Thymus (tissue), 11 donors: ENCODE results near the gene RAPGEF4. TPM values are rescaled to one million over a fixed set of nuclear protein-coding genes. Genes with fewer than 3 reads are reported as not detected.

Experiments
- DNase-seq, 9 donors: peaks; one replicate each; pipeline ENCODE4 v3.0.0-alpha.2; 2013; ENCODE audit warnings: low spot score in 9 of 9, low read depth in 6 of 9, missing footprints in 1 of 9
- H3K27ac ChIP-seq, 2 donors: one replicate each; pipeline ENCODE4 v1.5.1; 2013; ENCODE audit warnings: control low read depth in 1 of 2, low read depth in 1 of 2, low read length in 1 of 2, mild to moderate bottlenecking in 1 of 2, moderate library complexity in 1 of 2
- H3K27me3 ChIP-seq, 2 donors: one replicate each; pipeline ENCODE4 v1.5.1; 2013; ENCODE audit warnings: low read length in 1 of 2; ENCODE audit not compliant: control insufficient read depth in 2 of 2, insufficient read depth in 1 of 2
- H3K36me3 ChIP-seq, 2 donors: one replicate each; pipeline ENCODE4 v1.5.1; 2013; ENCODE audit warnings: low read length in 1 of 2, mild to moderate bottlenecking in 1 of 2, moderate library complexity in 1 of 2; ENCODE audit not compliant: control insufficient read depth in 2 of 2, insufficient read depth in 2 of 2
- H3K4me1 ChIP-seq, 2 donors: one replicate each; pipeline ENCODE4 v1.5.1; 2013; ENCODE audit warnings: low read length in 2 of 2; ENCODE audit not compliant: control insufficient read depth in 2 of 2, insufficient read depth in 2 of 2
- H3K4me3 ChIP-seq, 2 donors: one replicate each; pipeline ENCODE4 v1.5.1; 2013; ENCODE audit warnings: low read length in 2 of 2, control low read depth in 1 of 2, mild to moderate bottlenecking in 1 of 2
- H3K9me3 ChIP-seq, 2 donors: one replicate each; pipeline ENCODE4 v1.5.1; 2013; ENCODE audit warnings: low read length in 1 of 2, mild to moderate bottlenecking in 1 of 2; ENCODE audit not compliant: control insufficient read depth in 2 of 2, insufficient read depth in 1 of 2
- WGBS: extraction: QIAGEN DNeasy Blood & Tissue Kit; methylation state at CpG from one replicate; pipeline ENCODE4 v1.1.7; 2013; 5-methylcytosine and 5-hydroxymethylcytosine counted together
- polyA plus RNA-seq: library from polyadenylated mRNA; stranded (reverse); fragments of 200-250 nt; gene quantifications from one replicate; pipeline ENCODE4 v1.2.3, GENCODE V29; 2013
- total RNA-seq: library from RNA; stranded (reverse); fragments of 120-200 nt; gene quantifications from one replicate; pipeline ENCODE4 v1.2.4, GENCODE V29; 2013
- donor health status: healthy.

The RAPGEF4 gene
- total and polyA plus RNA-seq, 2 donors: 2.0 to 3.6 TPM

GRCh38 chr2:173076581-173077345 lies 341.1 kb downstream of the RAPGEF4 start:
- peaks cover 0 to 3% of the 10 kb centered on the region in 2 donors for H3K9me3 ChIP-seq
- H3K4me3 ChIP-seq: peak overlapping the region; percentile 64 to 83
- 7% methylated on average over 27 of the region's 27 CpGs for WGBS
- peaks cover 0 to 2% of the 10 kb centered on the region in 2 donors for H3K27me3 ChIP-seq
- DNase-seq: peak in 6 of 9 donors; percentile 15 to 63 (median 28)
- peaks cover 5 to 8% of the 10 kb centered on the region in 2 donors for H3K4me1 ChIP-seq
- peak overlapping the region; percentile 69 to 80 for H3K27ac ChIP-seq
- no peaks in the 10 kb centered on the region for H3K36me3 ChIP-seq

DNA sequence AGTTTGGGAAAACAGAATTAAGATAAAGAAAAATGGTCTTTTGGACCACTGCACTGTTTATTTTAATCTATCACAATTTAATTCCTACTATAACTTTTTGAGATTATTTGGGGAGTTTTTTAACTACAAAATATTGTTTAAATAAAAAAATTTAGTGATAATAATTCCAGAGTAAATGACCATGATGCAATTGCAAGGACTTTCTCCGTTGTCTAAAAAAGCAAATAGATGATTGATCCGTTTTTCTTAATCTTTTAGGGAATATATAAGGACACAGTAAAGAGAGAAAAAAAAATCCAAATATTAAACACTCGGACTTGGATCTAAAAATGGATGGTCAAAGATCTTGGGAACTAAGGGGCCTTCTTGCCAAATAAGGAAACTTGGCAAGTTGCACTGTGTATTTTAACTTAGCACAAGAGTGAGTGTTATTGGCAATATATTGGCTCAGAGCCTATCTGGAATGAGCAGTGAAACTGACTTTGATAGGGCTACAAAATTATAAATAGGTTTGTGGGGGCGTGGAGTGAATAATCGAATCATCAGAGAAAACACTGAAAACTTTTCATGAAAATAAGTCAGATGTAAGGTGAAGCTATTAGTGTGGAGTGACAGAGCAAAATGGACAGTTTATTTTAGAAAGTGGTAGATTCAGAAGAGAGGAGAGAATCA lies 342.0 kb downstream of the RAPGEF4 start:
- Histone ChIP-seq H3K9me3 (peaks cover 0 to 3% of the 10 kb centered on the region in 2 donors), H3K4me1 (peaks cover 5 to 8% of the 10 kb centered on the region in 2 donors), H3K4me3 (no peak overlapping the region), H3K36me3 (no peaks in the 10 kb centered on the region), H3K27me3 (peaks cover 0 to 2% of the 10 kb centered on the region in 2 donors), H3K27ac (no peak overlapping the region)
- WGBS: 97% methylated on average over 5 of the region's 5 CpGs
- no peak for DNase-seq

- 96% methylated on average over 3 of the region's 3 CpGs for WGBS
- Histone ChIP-seq H3K27ac (no peak overlapping the region), H3K4me3 (no peak overlapping the region), H3K36me3 (no peaks in the 10 kb centered on the region), H3K9me3 (peaks cover 0 to 3% of the 10 kb centered on the region in 2 donors), H3K27me3 (peaks cover 0 to 2% of the 10 kb centered on the region in 2 donors), H3K4me1 (peaks cover 5 to 8% of the 10 kb centered on the region in 2 donors)
- DNase-seq: no peak
Measured at GRCh38 chr2:173079141-173079540, 343.5 kb downstream of the RAPGEF4 start.

- Histone ChIP-seq H3K9me3 (peaks cover 0 to 3% of the 10 kb centered on the region in 2 donors), H3K4me1 (peaks cover 3 to 6% of the 10 kb centered on the region in 2 donors), H3K27ac (no peak overlapping the region), H3K27me3 (peaks cover 0 to 2% of the 10 kb centered on the region in 2 donors), H3K4me3 (no peak overlapping the region), H3K36me3 (no peaks in the 10 kb centered on the region)
- 98% methylated on average over 6 of the region's 6 CpGs for WGBS
- no peak for DNase-seq
Measured at GRCh38 chr2:173079973-173080860, 344.6 kb downstream of the RAPGEF4 start.

DNA sequence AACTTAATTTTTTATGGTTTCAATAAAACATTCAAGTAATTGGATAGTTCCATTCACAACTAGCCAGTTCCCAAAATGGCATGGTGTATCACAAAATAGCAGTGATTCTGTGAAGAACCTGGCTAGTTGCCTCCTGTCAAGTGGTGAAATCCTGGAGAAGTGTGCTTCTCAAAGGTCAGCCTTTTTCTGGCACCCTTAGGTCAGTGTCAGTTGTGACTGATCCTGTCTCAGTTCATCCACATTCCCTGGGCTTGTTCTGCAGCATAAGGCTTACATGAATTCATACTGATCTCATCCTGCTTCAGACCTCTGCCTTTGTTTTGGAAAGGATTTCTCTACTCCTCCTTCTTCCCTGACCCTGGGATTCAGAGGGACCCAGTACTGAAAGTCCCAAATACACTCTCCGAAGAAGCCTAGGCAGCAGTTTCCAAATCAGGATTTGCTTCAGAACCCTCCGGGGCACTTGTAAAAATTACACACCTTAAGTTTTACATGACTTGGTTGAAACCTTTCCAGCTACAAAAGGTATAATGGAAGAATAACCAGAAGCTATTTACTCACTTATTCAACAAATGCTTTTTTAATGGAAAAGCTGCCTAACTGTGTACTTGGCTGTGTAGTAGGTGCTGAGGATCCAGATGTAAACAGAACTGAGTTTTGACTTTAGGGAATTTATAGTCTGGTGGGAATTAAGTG lies 351.0 kb downstream of the RAPGEF4 start:
- Histone ChIP-seq H3K4me3 (no peak overlapping the region), H3K36me3 (peaks cover 0 to 4% of the 10 kb centered on the region in 2 donors), H3K4me1 (no peaks in the 10 kb centered on the region), H3K9me3 (no peaks in the 10 kb centered on the region), H3K27ac (no peak overlapping the region), H3K27me3 (no peaks in the 10 kb centered on the region)
- no peak for DNase-seq
- 95% methylated on average over 2 of the region's 2 CpGs for WGBS

DNA sequence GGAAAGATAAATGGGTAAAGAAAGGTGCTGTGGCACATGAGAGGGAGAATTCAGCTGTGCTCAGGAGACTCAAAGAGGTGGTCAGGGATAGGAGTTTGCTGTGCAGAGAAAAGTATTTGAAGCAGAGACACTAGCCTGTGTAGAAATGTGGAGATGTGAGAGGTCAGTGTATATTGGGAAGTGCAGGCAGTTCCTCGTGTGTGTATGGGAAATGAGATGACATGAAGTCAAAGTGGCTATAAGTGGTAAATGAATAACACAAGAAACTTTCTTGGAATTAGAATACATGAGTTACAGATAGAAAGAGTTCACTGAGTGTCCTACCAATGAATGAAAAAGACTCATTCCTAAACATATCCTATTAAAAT lies 351.6 kb downstream of the RAPGEF4 start:
- Histone ChIP-seq H3K4me3 (no peak overlapping the region), H3K27ac (no peak overlapping the region), H3K36me3 (peaks cover 0 to 4% of the 10 kb centered on the region in 2 donors), H3K9me3 (no peaks in the 10 kb centered on the region), H3K27me3 (no peaks in the 10 kb centered on the region), H3K4me1 (no peaks in the 10 kb centered on the region)
- DNase-seq: no peak
- WGBS: 89% methylated on average over 1 of the region's 1 CpG

GRCh38 chr2:173087793-173088496 lies 352.3 kb downstream of the RAPGEF4 start:
- Histone ChIP-seq H3K36me3 (peaks cover 0 to 4% of the 10 kb centered on the region in 2 donors), H3K4me3 (no peak overlapping the region), H3K4me1 (no peaks in the 10 kb centered on the region), H3K27ac (no peak overlapping the region), H3K27me3 (no peaks in the 10 kb centered on the region), H3K9me3 (no peaks in the 10 kb centered on the region)
- WGBS: 97% methylated on average over 4 of the region's 4 CpGs
- DNase-seq: no peak

DNA sequence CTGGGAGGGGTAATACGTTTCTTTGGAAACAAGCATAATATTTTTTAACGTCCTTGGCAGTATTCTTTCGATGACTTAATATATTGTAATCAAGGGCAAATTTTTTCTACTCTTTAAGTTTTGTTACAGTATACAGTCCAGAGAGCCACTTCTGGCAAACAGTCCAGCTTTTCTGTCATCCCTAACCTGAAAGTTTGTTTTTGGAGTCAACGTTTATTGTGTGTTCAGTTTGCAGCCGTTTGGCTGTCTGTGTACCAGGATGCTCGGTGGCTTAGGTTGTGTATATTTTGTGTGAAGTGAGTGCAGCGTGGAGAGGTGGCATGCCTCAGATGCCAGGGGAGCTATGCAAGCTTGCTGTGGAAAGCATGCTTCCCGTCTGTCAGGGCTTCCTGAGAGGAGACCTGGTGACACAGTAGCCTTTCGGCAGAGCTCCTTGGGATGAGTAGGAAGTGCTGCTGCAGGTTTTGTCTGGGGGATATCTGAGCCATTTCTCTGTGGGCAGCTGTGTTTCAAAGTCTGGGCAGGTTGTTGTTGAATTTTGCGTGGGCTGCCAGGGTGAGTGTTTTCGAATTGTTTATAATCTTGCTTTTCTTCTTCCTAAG lies 354.7 kb downstream of the RAPGEF4 start:
- H3K27ac ChIP-seq: no peak overlapping the region
- H3K9me3 ChIP-seq: no peaks in the 10 kb centered on the region
- DNase-seq: no peak
- no peaks in the 10 kb centered on the region for H3K4me1 ChIP-seq
- peaks cover 0 to 4% of the 10 kb centered on the region in 2 donors for H3K36me3 ChIP-seq
- 94% methylated on average over 11 of the region's 11 CpGs for WGBS
- H3K4me3 ChIP-seq: no peak overlapping the region
- H3K27me3 ChIP-seq: no peaks in the 10 kb centered on the region
